ENCODE measurements around the gene ADGRB3.

The ADGRB3 gene

GRCh38 chr6:69339163-69339550 lies 704.1 kb downstream of the ADGRB3 start:
- DNase-seq (ENCODE audit: low read depth): no peak

- DNase-seq (ENCODE audit: low read depth): no peak
These were observed 705.1 kb downstream of the ADGRB3 start for GRCh38 chr6:69340196-69340595.

- DNase-seq (ENCODE audit: low read depth): no peak
These were observed 708.8 kb downstream of the ADGRB3 start for GRCh38 chr6:69343851-69344250.

DNA sequence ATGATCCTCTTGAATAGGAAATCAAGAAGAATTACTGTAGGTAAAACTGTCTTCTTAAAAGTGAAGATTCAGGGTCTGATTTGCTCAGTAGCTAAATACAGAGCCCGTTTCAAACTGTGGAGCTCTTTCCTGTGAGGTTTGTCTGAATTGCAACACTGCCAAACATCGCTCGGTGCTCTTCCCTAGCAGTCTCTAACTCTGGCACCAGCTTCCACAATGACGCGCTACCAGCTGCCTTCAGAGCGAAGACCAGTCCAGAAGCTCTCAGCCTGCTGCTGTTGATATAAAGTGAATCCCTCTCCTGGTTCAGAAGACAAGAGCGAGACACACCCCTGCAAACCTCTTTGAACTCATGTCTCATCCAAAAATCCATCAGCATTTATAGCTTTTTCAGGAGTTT lies 714.7 kb downstream of the ADGRB3 start:
- DNase-seq (ENCODE audit: low read depth): no peak

DNA sequence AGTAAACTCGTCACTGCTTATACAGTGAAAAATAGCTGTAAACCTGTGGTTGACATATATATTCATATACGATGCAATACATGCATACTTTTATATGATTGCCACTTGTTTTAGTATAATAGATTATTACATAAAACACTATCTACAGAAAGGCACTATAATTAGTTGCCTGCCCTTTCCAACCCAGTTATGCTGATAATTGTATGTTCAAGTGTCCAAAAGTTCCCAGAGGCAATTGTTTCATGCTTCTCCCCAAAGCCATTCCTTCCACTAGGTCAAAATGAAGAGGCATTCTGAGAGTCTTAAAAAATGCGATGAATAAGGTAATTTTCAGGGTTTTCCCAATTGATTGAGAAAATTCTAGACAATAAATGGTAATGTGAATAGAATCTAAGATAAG lies 727.1 kb downstream of the ADGRB3 start:
- DNase-seq (ENCODE audit: low read depth): no peak

DNA sequence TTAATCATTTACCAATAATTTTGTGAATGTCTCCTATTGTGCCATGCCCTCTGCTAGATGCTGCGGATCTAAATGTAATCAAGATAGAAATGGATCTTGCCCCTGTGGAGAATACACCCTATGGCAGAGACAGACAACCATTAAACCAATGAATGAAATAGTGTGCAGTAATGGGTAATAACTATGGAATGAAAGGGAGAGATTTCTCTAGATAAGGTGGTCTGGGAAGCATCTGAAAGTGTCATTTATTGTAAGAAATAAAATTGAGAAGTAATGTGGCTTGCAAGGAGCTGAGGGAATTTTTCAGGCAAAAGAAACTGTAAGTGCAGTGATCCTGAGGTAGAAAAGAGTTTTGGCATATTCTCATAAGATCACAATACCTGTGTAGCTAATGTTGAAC lies 731.7 kb downstream of the ADGRB3 start:
- DNase-seq (ENCODE audit: low read depth): no peak

DNA sequence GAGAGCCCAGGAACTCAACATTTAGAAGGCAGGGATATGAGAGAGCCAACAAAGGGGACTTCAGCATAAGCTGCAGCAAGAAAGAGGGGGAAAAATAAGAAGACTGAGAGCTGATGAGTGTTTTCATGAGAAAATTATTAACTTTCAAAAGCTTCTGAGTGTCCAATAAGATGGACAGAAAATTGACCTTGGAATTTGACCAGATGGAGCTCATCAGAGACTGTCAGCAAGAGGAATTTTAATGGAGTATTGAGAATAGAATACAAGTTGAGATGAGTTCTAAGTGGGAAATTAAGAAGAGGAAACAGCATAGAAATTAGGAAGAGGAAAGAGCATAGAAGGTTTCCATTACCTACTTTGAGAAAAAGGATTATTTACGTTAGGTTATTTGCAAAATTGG lies 733.5 kb downstream of the ADGRB3 start:
- no peak for DNase-seq (ENCODE audit: low read depth)

- no peak for DNase-seq (ENCODE audit: low read depth)
These were observed 735.7 kb downstream of the ADGRB3 start for GRCh38 chr6:69370763-69371162.

- no peak for DNase-seq (ENCODE audit: low read depth)
These were observed 743.2 kb downstream of the ADGRB3 start for GRCh38 chr6:69378326-69378725.

DNA sequence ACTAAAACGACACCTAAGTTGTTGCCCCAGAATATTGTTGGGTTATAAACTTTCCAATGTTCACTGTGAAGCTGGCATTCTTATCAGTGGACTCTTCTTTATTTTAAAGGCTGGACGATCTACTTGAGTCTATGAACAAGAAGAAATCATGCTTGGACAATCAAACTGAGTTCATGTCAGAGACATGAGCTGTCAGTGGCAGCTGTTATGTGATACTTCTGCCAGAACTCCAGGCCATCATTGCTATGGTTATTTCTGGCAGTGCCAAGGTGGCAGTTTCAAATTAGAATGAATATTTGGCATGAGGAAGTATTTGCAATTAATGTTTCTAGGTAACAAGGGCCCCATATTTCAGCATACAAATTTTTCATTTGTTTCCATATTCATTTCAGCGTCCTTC lies 744.4 kb downstream of the ADGRB3 start:
- no peak for DNase-seq (ENCODE audit: low read depth)

DNA sequence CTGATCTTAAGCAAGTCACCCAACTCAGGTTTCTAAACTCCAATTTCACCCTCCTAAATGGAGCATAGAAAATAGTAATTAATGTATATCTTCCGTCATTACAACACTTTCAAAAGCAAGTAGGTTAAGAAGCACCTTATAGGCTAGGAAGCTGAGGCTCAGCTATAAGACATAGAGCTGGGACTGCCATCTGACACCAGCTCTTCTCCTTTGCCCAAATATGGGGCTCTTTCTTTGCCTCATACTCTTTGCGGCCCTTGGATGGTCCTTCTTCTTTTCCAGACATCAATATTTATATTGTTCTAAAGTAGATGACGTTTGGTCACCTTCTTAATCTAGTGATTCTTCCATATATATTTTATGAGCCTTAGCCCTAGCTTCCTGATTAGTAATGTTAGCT lies 748.5 kb downstream of the ADGRB3 start:
- DNase-seq (ENCODE audit: low read depth): no peak

- no peak for DNase-seq (ENCODE audit: low read depth)
These were observed 751.3 kb downstream of the ADGRB3 start for GRCh38 chr6:69386426-69386825.

DNA sequence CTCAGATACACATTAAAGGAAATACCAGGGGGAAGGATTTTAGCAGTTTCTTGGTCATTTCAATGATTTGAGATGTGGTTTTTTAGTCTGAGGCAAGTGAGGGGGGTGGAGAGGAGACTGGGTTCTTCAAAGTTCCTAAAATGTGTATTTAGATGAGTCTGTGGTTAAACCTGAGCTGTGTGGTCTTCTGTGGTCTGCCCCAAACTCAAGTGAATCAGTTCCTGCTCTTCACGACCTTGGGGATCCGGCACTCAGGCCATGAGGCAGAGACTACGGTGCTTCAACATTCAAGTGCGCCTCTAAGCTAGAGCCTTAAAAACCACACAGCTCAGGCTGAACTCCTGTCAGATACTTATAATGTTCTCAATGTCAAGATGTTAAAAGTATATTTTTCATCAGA lies 755.0 kb downstream of the ADGRB3 start:
- DNase-seq (ENCODE audit: low read depth): no peak

DNA sequence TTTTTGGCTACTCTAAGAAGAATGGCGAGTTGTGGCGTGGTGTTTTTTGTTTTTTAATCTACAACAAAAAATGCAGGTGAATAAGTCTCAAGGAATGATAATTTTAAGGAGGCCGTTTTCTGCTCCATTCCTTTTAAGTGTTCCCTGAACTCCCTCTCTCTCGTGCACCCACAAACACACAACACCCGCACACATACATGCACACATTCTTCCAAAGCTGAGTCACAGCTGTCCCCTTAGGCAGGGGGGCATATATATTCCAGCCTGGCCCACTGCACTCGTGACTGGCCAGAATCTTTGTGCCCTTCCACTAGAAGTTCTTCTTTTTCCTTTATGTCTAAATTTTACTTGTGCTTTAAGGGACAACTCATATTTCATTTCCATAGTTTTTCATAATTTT lies 756.0 kb downstream of the ADGRB3 start:
- DNase-seq (ENCODE audit: low read depth): no peak

DNA sequence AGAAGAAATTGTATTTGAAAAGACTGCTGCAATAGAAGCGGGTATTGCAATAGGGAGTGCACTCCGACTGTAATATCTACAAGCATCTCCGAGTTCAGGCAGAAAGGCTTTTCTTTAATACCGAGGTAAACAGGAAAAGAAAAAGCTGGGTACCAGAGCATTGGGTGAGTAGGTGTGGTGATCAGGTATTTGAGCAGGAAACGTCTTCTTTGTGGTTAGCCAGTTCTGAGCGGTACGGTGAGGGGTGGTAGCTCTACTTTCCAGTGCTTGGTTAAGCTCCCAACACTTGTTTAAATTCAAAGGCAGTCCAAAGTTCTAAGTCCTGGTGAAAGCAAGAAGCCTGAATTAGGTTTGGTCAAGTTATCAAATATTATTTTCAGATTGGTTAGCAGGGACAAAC lies 757.7 kb downstream of the ADGRB3 start:
- no peak for DNase-seq (ENCODE audit: low read depth)

- no peak for DNase-seq (ENCODE audit: low read depth)
These were observed 763.2 kb downstream of the ADGRB3 start for GRCh38 chr6:69398311-69398710.

- DNase-seq (ENCODE audit: low read depth): no peak
These were observed 763.6 kb downstream of the ADGRB3 start for GRCh38 chr6:69398729-69399128.

DNA sequence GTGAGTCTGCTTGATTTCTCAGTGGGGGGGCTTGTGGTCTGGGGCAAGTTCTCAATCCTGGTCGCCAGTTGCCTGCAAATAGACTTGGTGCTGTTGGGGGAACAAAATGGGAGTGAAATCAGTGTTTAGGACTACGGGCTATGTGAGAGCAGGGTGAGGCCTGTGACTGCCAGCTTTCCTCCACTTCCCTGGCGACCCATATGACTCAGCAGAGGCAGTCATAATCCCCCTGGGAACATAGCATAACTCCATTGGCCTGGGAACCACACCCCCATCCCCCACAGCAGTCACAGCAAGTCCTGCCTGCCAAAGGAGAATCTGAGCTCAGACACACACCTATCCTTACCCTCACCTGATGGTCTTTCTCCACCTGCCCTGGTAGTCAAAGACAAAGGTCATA lies 773.8 kb downstream of the ADGRB3 start:
- DNase-seq (ENCODE audit: low read depth): no peak

GRCh38 chr6:69416776-69417175 lies 781.7 kb downstream of the ADGRB3 start:
- no peak for DNase-seq (ENCODE audit: low read depth)

DNA sequence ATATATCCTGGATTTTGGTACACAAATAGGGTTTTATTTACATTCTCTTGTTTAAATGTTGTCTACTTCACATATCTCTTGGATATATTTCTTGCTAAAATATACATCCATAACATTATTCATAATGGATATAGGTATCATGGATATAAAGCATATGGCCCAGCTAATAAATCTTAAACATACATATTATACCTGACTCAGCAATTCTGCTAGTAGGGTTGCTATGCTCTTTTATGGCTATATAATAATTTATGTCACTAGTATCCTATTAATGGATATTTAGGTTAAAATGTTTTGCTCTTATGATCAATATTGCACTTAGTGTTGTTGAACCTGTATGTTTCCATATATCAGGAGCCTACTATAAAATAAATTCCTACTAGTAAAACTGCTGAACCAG lies 786.2 kb downstream of the ADGRB3 start:
- DNase-seq (ENCODE audit: low read depth): no peak

GRCh38 chr6:69422020-69422419 lies 786.9 kb downstream of the ADGRB3 start:
- DNase-seq (ENCODE audit: low read depth): no peak

GRCh38 chr6:69422475-69422874 lies 787.4 kb downstream of the ADGRB3 start:
- no peak for DNase-seq (ENCODE audit: low read depth)

DNA sequence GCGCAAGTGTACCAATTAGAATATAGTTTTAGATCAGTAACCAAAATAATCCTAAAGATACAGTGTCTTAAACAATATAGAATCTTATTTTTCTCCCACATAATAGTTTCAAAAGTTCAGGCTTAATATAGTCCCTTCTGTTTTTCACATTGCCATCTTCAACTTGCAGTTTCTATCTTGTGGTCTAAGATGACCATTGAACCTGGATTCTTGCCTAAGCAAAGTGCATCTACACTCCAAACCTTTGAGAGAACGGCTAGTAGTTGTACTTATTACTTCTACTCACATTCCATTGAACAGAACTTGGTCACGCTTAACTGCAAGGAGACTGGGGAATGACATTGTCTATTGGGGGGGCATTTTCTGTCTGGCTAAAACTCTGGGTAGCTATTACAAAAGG lies 788.7 kb downstream of the ADGRB3 start:
- no peak for DNase-seq (ENCODE audit: low read depth)

DNA sequence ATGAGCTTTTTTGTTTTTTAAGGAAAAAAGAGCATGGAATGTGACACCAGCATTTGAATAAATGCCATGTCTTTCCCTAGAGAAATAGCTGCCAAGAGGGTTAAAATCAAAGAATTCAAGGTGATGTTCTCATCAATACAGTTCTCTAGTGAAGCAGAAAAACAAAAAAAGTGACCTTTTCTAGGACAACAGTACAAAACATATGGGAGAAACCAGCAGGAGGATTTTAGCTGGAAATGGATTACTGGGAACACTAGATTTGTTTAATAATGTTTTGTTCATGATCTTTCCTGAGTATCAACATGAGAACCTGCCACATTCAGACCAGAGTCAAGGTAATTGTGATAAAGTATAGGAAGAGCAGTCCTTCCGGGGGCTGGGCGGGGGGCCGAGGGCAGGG lies 789.5 kb downstream of the ADGRB3 start:
- DNase-seq (ENCODE audit: low read depth): no peak

DNA sequence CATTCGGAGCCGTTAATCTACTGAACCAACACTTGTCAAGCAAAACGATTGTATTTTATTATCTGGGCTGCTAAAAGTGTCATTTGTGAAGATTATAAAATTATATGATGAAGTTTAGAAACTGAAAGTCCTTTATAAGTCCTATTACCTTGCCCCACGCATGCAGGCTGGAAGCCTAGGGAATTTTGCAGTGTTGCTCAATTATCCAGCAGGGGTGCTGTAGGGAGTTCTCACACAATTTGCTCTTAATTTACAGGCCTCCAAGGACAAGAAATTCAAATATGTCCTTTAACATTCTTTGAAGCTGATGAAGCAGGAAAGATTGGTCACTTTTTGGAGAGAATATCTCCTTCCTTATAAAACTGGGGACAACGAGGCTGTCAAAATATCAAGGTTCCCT lies 792.8 kb downstream of the ADGRB3 start:
- DNase-seq (ENCODE audit: low read depth): no peak

Measured in stimulated activated CD8-positive, alpha-beta memory T cell treated with anti-CD3 and anti-CD28 coated beads, Interleukin-7, amount 100 ng/mL, for 24 hours (primary cell).